Hepatocyte (in vitro differentiated cells): ENCODE measurements around the gene PTPRK. TPM values are rescaled to one million over a fixed set of nuclear protein-coding genes. Genes with fewer than 3 reads are reported as not detected.

Source experiments
- DNase-seq: peaks from one replicate; pipeline ENCODE4 v3.0.0-alpha.2; 2016; ENCODE audit warnings: low spot score
- H2AFZ ChIP-seq: fragments of 200-600 bp; sonication (generic); 2 replicates; pipeline ENCODE4 v1.6.0; 2016; ENCODE audit warnings: antibody characterized with exemption, mild to moderate bottlenecking
- H3K27ac ChIP-seq: fragments of 200-600 bp; sonication (generic); 2 replicates; pipeline ENCODE4 v1.5.1; 2016; ENCODE audit warnings: mild to moderate bottlenecking
- H3K27me3 ChIP-seq: fragments of 200-600 bp; sonication (generic); 2 replicates; pipeline ENCODE4 v1.6.1; 2016
- H3K36me3 ChIP-seq: fragments of 200-600 bp; sonication (generic); replicated peaks from 2 replicates; pipeline ENCODE4 v1.5.1; 2016; ENCODE audit warnings: low read depth; ENCODE audit not compliant: insufficient read depth
- H3K4me1 ChIP-seq: fragments of 200-600 bp; sonication (generic); 2 replicates; pipeline ENCODE4 v1.5.1; 2016; ENCODE audit warnings: mild to moderate bottlenecking, moderate library complexity; ENCODE audit not compliant: insufficient read depth
- H3K4me2 ChIP-seq: fragments of 200-600 bp; sonication (generic); 2 replicates; pipeline ENCODE4 v1.6.0; 2016
- H3K4me3 ChIP-seq: fragments of 200-600 bp; sonication (generic); 2 replicates; pipeline ENCODE4 v1.5.1; 2016; ENCODE audit warnings: mild to moderate bottlenecking
- H3K79me2 ChIP-seq: fragments of 200-600 bp; sonication (generic); 2 replicates; pipeline ENCODE4 v1.6.0; 2017; ENCODE audit warnings: mild to moderate bottlenecking
- H3K9me2 ChIP-seq: fragments of 200-600 bp; sonication (generic); replicated peaks from 2 replicates; pipeline ENCODE4 v1.6.0; 2017; ENCODE audit warnings: mild to moderate bottlenecking; ENCODE audit not compliant: insufficient read depth
- H3K9me3 ChIP-seq: fragments of 200-600 bp; sonication (generic); 2 replicates; pipeline ENCODE4 v1.5.1; 2016; ENCODE audit warnings: low read depth, mild to moderate bottlenecking
- H4K20me1 ChIP-seq: fragments of 200-600 bp; sonication (generic); 2 replicates; pipeline ENCODE4 v1.6.0; 2016; ENCODE audit warnings: mild to moderate bottlenecking; ENCODE audit not compliant: insufficient read depth, poor library complexity, severe bottlenecking
- CTCF ChIP-seq: fragments of 200-600 bp; sonication (generic); IDR thresholded peaks from 2 replicates; pipeline ENCODE4 v1.5.1; 2016; ENCODE audit warnings: antibody characterized with exemption, mild to moderate bottlenecking; ENCODE audit not compliant: poor library complexity
- EZH2 ChIP-seq: fragments of 200-600 bp; sonication (generic); IDR thresholded peaks from 2 replicates; pipeline ENCODE4 v1.6.1; 2016; ENCODE audit warnings: antibody characterized with exemption, mild to moderate bottlenecking, borderline replicate concordance
- EZH2phosphoT487 ChIP-seq: fragments of 200-600 bp; sonication (generic); IDR thresholded peaks from one replicate; pipeline ENCODE4 v1.6.1; 2018; ENCODE audit warnings: antibody characterized with exemption, mild to moderate bottlenecking, low read depth, moderate library complexity; ENCODE audit not compliant: unreplicated experiment, severe bottlenecking
- WGBS: methylation state at CpG from one replicate; pipeline ENCODE4 v1.1.6; 2016; ENCODE audit warnings: low lambda C conversion rate; ENCODE audit errors: missing lambda C conversion rate; 5-methylcytosine and 5-hydroxymethylcytosine counted together
- polyA plus RNA-seq: library from polyadenylated mRNA; unstranded; fragments of >200 nt; fragmentation: Nextera tagmentation; extraction: Ambion mirVana; gene quantifications from 2 replicates; pipeline ENCODE4 v1.2.1, GENCODE V29; 2016
- total RNA-seq: library from RNA; depleted of rRNA; stranded (reverse); fragments of >200 nt; gene quantifications from 2 replicates; pipeline ENCODE4 v1.2.3, GENCODE V29; 2014

Gene PTPRK
- total and polyA plus RNA-seq, 2 experiments from 2014 or later, result 42.0 to 80.2 TPM

DNA sequence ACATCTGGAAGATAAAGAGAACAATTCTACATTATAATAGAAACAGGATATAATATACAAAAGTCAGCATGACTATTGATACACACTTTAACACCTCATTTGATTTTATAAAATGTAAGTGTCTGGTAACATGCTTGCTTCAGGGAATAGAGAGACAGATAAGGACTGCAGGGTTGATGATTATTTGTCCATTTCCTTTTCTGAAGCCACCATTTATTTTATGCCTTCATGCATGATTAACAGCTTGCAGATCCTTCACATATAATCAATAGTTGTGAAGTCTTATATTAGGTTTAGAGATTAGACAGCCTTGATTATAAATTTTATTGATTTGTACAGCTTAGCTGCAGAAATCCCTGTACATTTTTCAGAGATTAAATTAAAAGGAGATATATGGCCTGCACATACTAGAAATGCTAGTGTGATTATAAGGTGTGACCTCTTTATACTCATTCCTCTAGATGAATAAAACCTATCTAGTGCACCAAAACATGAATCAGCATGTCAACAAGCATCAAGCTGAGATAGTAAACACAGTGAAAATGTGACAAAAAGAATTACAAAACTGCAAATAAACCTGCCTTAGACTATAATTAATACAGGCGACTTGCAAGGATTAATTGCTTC is 420.7 kb downstream of the PTPRK start:
- no peak overlapping the region for H3K4me2 ChIP-seq
- H4K20me1 ChIP-seq, result no peaks in the 10 kb centered on the region
- 94% methylated on average over 1 of the region's 1 CpG for WGBS
- no peak for TF ChIP-seq EZH2
- TF ChIP-seq EZH2phosphoT487, result no peak
- no peak for TF ChIP-seq CTCF
- H3K4me1 ChIP-seq, result no peaks in the 10 kb centered on the region
- H3K27ac ChIP-seq, result no peak overlapping the region
- DNase-seq, result no peak
- H3K9me3 ChIP-seq, result no peaks in the 10 kb centered on the region
- no peak overlapping the region for H2AFZ ChIP-seq
- H3K36me3 ChIP-seq, result no peaks in the 10 kb centered on the region
- no peak overlapping the region for H3K4me3 ChIP-seq
- no peaks in the 10 kb centered on the region for H3K9me2 ChIP-seq
- no peaks in the 10 kb centered on the region for H3K27me3 ChIP-seq
- peaks cover 3% of the 10 kb centered on the region for H3K79me2 ChIP-seq

- 93% methylated on average over 2 of the region's 2 CpGs for WGBS
- H3K4me2 ChIP-seq, result no peak overlapping the region
These were observed 422.3 kb downstream of the PTPRK start for GRCh38 chr6:128098000-128098581.

DNA sequence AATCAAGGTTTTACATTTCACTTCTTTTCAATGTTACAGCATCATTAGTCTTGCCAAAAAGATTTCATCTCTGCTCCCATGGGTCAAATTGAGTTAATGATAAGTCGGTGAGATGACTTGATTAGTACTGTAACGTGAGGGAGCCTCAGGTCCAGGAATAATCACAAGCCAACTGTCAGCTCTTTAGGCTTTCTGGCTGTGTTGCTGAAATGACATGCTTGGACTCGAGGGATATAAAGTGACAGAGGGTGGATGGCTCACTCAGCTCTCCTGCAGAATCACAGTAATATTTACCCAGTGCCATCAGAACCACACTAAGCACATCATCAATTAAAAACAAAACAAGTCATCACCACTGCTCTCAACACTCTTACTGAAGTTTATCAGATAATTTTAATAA is 423.4 kb downstream of the PTPRK start:
- Histone ChIP-seq H3K27me3 (no peaks in the 10 kb centered on the region), H3K79me2 (no peaks in the 10 kb centered on the region), H3K4me1 (no peaks in the 10 kb centered on the region), H3K4me2 (no peak overlapping the region), H3K9me2 (no peaks in the 10 kb centered on the region), H3K36me3 (no peaks in the 10 kb centered on the region), H2AFZ (no peak overlapping the region), H3K27ac (no peak overlapping the region), H3K9me3 (no peaks in the 10 kb centered on the region), H3K4me3 (no peak overlapping the region), H4K20me1 (no peaks in the 10 kb centered on the region)
- 65% methylated on average over 3 of the region's 3 CpGs for WGBS
- no peak for TF ChIP-seq CTCF
- DNase-seq, result no peak

More at GRCh38 chr6:128098000-128098581, 422.3 kb downstream of the PTPRK start:
- Histone ChIP-seq H3K27me3 (no peaks in the 10 kb centered on the region), H3K9me3 (no peaks in the 10 kb centered on the region), H4K20me1 (no peaks in the 10 kb centered on the region), H3K27ac (no peak overlapping the region), H3K36me3 (no peaks in the 10 kb centered on the region), H3K9me2 (no peaks in the 10 kb centered on the region), H3K4me1 (no peaks in the 10 kb centered on the region), H2AFZ (no peak overlapping the region), H3K79me2 (no peaks in the 10 kb centered on the region), H3K4me3 (no peak overlapping the region)
- no peak for TF ChIP-seq EZH2
- no peak for DNase-seq

DNA sequence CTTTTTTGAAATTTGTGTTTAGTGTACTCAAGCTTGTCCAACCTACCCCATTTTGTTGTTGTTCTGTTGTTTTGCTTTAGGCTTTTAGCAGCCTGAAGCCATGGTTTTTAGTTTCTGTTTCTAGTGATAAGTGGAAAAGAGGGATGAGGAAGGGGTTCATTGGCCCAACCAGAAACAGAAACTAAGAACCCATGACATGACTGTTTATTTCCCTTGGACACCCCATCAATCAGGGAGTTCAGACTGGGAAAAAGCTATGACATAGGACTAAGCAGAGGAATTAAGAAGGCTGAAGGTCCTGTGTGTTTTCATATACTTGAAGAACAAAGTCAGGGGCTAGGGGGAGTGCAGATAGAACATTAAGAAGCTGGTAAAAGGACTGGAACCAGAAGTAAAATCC is 425.0 kb downstream of the PTPRK start:
- Histone ChIP-seq H2AFZ (no peak overlapping the region), H3K27ac (no peak overlapping the region), H3K79me2 (no peaks in the 10 kb centered on the region), H3K9me2 (no peaks in the 10 kb centered on the region), H3K9me3 (no peaks in the 10 kb centered on the region), H3K4me3 (no peak overlapping the region), H4K20me1 (no peaks in the 10 kb centered on the region), H3K4me1 (no peaks in the 10 kb centered on the region), H3K4me2 (no peak overlapping the region), H3K36me3 (no peaks in the 10 kb centered on the region), H3K27me3 (no peaks in the 10 kb centered on the region)
- DNase-seq, result no peak
- TF ChIP-seq EZH2phosphoT487 (no peak), EZH2 (no peak), CTCF (no peak)
